GM21576 (cell line): ENCODE measurements around the gene PDE4D.
A peak's percentile ranks its signal among the peaks of the same experiment; 100 is the strongest.
"Not testable (repeated sequence)": the region's sequence is repeated elsewhere in the genome, so short reads cannot be mapped to it uniquely, and the experiment has no call there.

Source experiments
- ATAC-seq: cut with Tn5 transposase; IDR thresholded peaks from one replicate; pipeline ENCODE4 v1.9.1; 2021; ENCODE audit warnings: mild to moderate bottlenecking, moderate library complexity; ENCODE audit not compliant: unreplicated experiment

The PDE4D gene

GRCh38 chr5:59800347-59800893, 93.1 kb downstream of the PDE4D start:
- no peak for ATAC-seq

- ATAC-seq, result peak; percentile 61
Measured at GRCh38 chr5:59799668-59800346, 93.7 kb downstream of the PDE4D start.

GRCh38 chr5:59798862-59799667, 94.5 kb downstream of the PDE4D start:
- ATAC-seq, result peak; percentile 74

- ATAC-seq, result no peak
Measured at GRCh38 chr5:59795141-59795540, 98.4 kb downstream of the PDE4D start.

- no peak for ATAC-seq
Measured at GRCh38 chr5:59792983-59793585, 100.4 kb downstream of the PDE4D start.

- no peak for ATAC-seq
Measured at GRCh38 chr5:59791617-59792016, 101.9 kb downstream of the PDE4D start.

GRCh38 chr5:59790776-59791475, 102.6 kb downstream of the PDE4D start:
- no peak for ATAC-seq

- peak; percentile 68 for ATAC-seq
Measured at GRCh38 chr5:59790376-59790775, 103.2 kb downstream of the PDE4D start.

GRCh38 chr5:59789894-59790293, 103.6 kb downstream of the PDE4D start:
- no peak for ATAC-seq

GRCh38 chr5:59789197-59789596, 104.3 kb downstream of the PDE4D start:
- no peak for ATAC-seq

- ATAC-seq, result no peak
Measured at GRCh38 chr5:59786334-59786805, 107.2 kb downstream of the PDE4D start.

GRCh38 chr5:59785676-59786333, 107.7 kb downstream of the PDE4D start:
- ATAC-seq, result no peak

GRCh38 chr5:59784708-59785107, 108.8 kb downstream of the PDE4D start:
- not testable (repeated sequence) for ATAC-seq

- ATAC-seq, result no peak
Measured at GRCh38 chr5:59783264-59783663, 110.3 kb downstream of the PDE4D start.

- ATAC-seq, result no peak
Measured at GRCh38 chr5:59782856-59783255, 110.7 kb downstream of the PDE4D start.

GRCh38 chr5:59779453-59779852, 114.1 kb downstream of the PDE4D start:
- ATAC-seq, result no peak

GRCh38 chr5:59777028-59777427, 116.5 kb downstream of the PDE4D start:
- ATAC-seq, result no peak

GRCh38 chr5:59773294-59773693, 120.2 kb downstream of the PDE4D start:
- no peak for ATAC-seq

GRCh38 chr5:59772757-59773156, 120.8 kb downstream of the PDE4D start:
- no peak for ATAC-seq

- no peak for ATAC-seq
Measured at GRCh38 chr5:59772206-59772605, 121.3 kb downstream of the PDE4D start.
